ENCODE results near the gene PRKCE. TPM values are rescaled to one million over a fixed set of nuclear protein-coding genes. Genes with fewer than 3 reads are reported as not detected.

Gene PRKCE
- total and polyA plus RNA-seq, 2 of the 8 experiments (the other 6 are each of a cell fraction or from before 2014, with no cell fraction given): 0.54 to 2.1 TPM

GRCh38 chr2:45611020-45611859, 40.2 kb upstream of the PRKCE start, which contains the start of gene SRBD1:
SRBD1 (minus strand) TSS chr2:45611267; CDS start chr2:45605441, 5,826 bp downstream.
- Histone ChIP-seq H3K4me1 (replicated peaks in 1 of 4; ENCODE audit: control insufficient read depth in 3 of 4, insufficient read depth in 4 of 4, low read length in 3 of 4) (peaks cover 0 to 3% (median 0%) of the 10 kb centered on the region in 4 experiments; a peak in 1 of 7 replicates), H3K23ac (ENCODE audit: insufficient read length) (no peak within 1 kb of the TSS), H2AFZ (ENCODE audit: low read length) (peak within 1 kb of the TSS; percentile 64), H4K20me1 (replicated peaks in 1 of 2; ENCODE audit: control insufficient read depth in 1 of 2, insufficient read depth in 2 of 2, low read length in 2 of 2) (no peaks in the 10 kb centered on the region), H3K27me3 (replicated peaks in 1 of 4; ENCODE audit: control insufficient read depth in 3 of 4, extremely low read depth in 1 of 4, insufficient read depth in 3 of 4, low read length in 3 of 4) (no peaks in the 10 kb centered on the region), H3K79me2 (ENCODE audit: control insufficient read depth in 1 of 2, insufficient read depth in 2 of 2, low read length in 2 of 2) (peaks cover 0 to 38% of the 10 kb centered on the region in 2 experiments; a peak in 2 of 4 replicates), H3K18ac (ENCODE audit: extremely low read depth, low read length) (no peak within 1 kb of the TSS), H2BK120ac (replicated peaks; ENCODE audit: low read depth, low read length) (no peak within 1 kb of the TSS), H3K4me2 (ENCODE audit: insufficient read depth in 1 of 2, low read depth in 2 of 2, low read length in 2 of 2) (peak within 1 kb of the TSS; percentile 36 to 74), H2BK5ac (ENCODE audit: low read depth, low read length) (peak within 1 kb of the TSS; percentile 45; the same call in 1 of the 2 replicates), H3K27ac (ENCODE audit: low read depth, low read length) (peak within 1 kb of the TSS; percentile 43; the same call in 1 of the 2 replicates), H3K9ac (replicated peaks in 1 of 4; ENCODE audit: extremely low read depth in 1 of 4, low read depth in 3 of 4, low read length in 3 of 4) (peak within 1 kb of the TSS; percentile 25 to 67 (median 62)), H2BK15ac (ENCODE audit: low read length) (no peak within 1 kb of the TSS), H3K23me2 (ENCODE audit: low read depth, low read length) (no peaks in the 10 kb centered on the region), H3K36me3 (ENCODE audit: control insufficient read depth in 2 of 4, insufficient read depth in 4 of 4, low read length in 3 of 4) (no peaks in the 10 kb centered on the region), H3K9me3 (ENCODE audit: insufficient read depth in 2 of 2, low read depth in 1 of 2, low read length in 1 of 2) (no peaks in the 10 kb centered on the region), H2BK12ac (ENCODE audit: low read depth, low read length) (no peak within 1 kb of the TSS), H3K4me3 (ENCODE audit: extremely low read depth in 1 of 4, insufficient read depth in 2 of 4, low read depth in 3 of 4, low read length in 4 of 4) (peak within 1 kb of the TSS; percentile 37 to 89 (median 76)), H3K4ac (replicated peaks; ENCODE audit: insufficient read length, low read depth, low read length) (no peak within 1 kb of the TSS), H3K56ac (replicated peaks; ENCODE audit: insufficient read length, low read depth, low read length) (peak within 1 kb of the TSS; percentile 43), H2BK20ac (ENCODE audit: low read length) (no peak within 1 kb of the TSS), H4K5ac (ENCODE audit: insufficient read length, low read depth, low read length) (no peak within 1 kb of the TSS), H3K14ac (ENCODE audit: insufficient read length) (no peak within 1 kb of the TSS), H3K79me1 (ENCODE audit: low read depth, low read length) (no peaks in the 10 kb centered on the region; the same call in 1 of the 2 replicates), H4K91ac (replicated peaks; ENCODE audit: insufficient read length, low read length) (no peak within 1 kb of the TSS), H2AK5ac (ENCODE audit: low read depth, low read length) (no peak within 1 kb of the TSS), H4K8ac (ENCODE audit: extremely low read depth, insufficient read depth, low read length) (no peak within 1 kb of the TSS)
- CTCF ChIA-PET (ENCODE audit: partially characterized antibody): interaction anchor here (0.6 kb wide), 1 partner anchor 63 kb away, joined by 4 read pairs; no protein-coding TSS in a partner anchor
- FAIRE-seq (no peak), DNase-seq (ENCODE audit: low read depth in 1 of 2, low spot score in 2 of 2) (peak; percentile 86 to 98)
- POLR2A ChIA-PET (ENCODE audit: partially characterized antibody): interaction anchor here (0.6 to 1.2 kb wide), 4 partner anchors 15 to 237 kb away, joined by 3 to 4 read pairs (median 4); no protein-coding TSS in a partner anchor
- WGBS, 2 experiments (ENCODE audit: extremely low coverage in 1 of 2, insufficient coverage in 1 of 2, insufficient read length in 1 of 2, insufficient replicate concordance in 2 of 2, low coverage in 1 of 2, low lambda C conversion rate in 2 of 2, missing lambda C conversion rate in 1 of 2): 4% methylated on average over 44 of the region's 44 CpGs; no CpG with 5 or more reads in 1 of the 2 experiments
- TF ChIP-seq SAP30 (IDR thresholded peaks at IDR 0.05; ENCODE audit: insufficient read depth, insufficient replicate concordance, low read length) (no peak), RAD21 (IDR thresholded peaks at IDR 0.05 in 1 of 2, conservative IDR thresholded peaks at IDR 0.05 in 1 of 2; ENCODE audit: low read depth in 2 of 2, low read length in 2 of 2) (no peak), TAF7 (optimal IDR thresholded peaks at IDR 0.05; ENCODE audit: borderline replicate concordance, low read depth, low read length) (peak; percentile 46), ATF2 (IDR thresholded peaks at IDR 0.05; ENCODE audit: low read length) (no peak), GTF2F1 (IDR thresholded peaks at IDR 0.05; ENCODE audit: borderline replicate concordance, low read depth, low read length) (no peak), CEBPB (IDR thresholded peaks at IDR 0.05; ENCODE audit: low read depth, low read length) (no peak), NRF1 (IDR thresholded peaks at IDR 0.05; ENCODE audit: low read depth, low read length) (no peak)
